Measurements from ENCODE around the gene KIAA1549.
"Not testable (repeated sequence)": the region's sequence is repeated elsewhere in the genome, so short reads cannot be mapped to it uniquely, and the experiment has no call there.

KIAA1549 gene

GRCh38 chr7:138978541-138979184 is 2.5 kb downstream of the KIAA1549 start:
- Histone ChIP-seq H3K36me3 (ENCODE audit: control insufficient read depth in 2 of 2, insufficient read depth in 1 of 2, low read length in 2 of 2) (no peaks in the 10 kb centered on the region), H3K27ac (ENCODE audit: extremely low read depth, low read depth, low read length) (no peak overlapping the region), H3K4me3 (ENCODE audit: low read depth, low read length) (no peak overlapping the region), H3K4me1 (ENCODE audit: control insufficient read depth, insufficient read depth, low read length) (peaks cover 4% of the 10 kb centered on the region; the same call in 1 of the 2 replicates), H3K9me3 (ENCODE audit: control insufficient read depth, insufficient read depth, low read depth, low read length) (no peaks in the 10 kb centered on the region)
- ChIA-PET POLR2A (no interaction called here), CTCF (interaction anchor here (0.9 to 1.3 kb wide), 2 partner anchors 39 to 104 kb away, joined by 3 to 5 read pairs; no protein-coding TSS in a partner anchor)
- TF ChIP-seq ZBTB17 (tag by site-specific recombination; IDR thresholded peaks at IDR 0.05) = peak; percentile 36; the same call in 1 of the 2 replicates
- no peak for TF ChIP-seq BCL11A (tag by site-specific recombination; IDR thresholded peaks at IDR 0.05; ENCODE audit: low read depth)
- TF ChIP-seq ZNF600 (tag by site-specific recombination; IDR thresholded peaks at IDR 0.05) = peak; percentile 91
- no peak for TF ChIP-seq ZNF26 (tag by site-specific recombination; IDR thresholded peaks at IDR 0.05)
- no peak for TF ChIP-seq ZSCAN4 (tag by site-specific recombination; IDR thresholded peaks at IDR 0.05)
- TF ChIP-seq ZNF138 (tag by site-specific recombination; IDR thresholded peaks at IDR 0.05; ENCODE audit: borderline replicate concordance) = no peak

GRCh38 chr7:138976161-138976560 is 5.0 kb downstream of the KIAA1549 start:
- H3K4me1 ChIP-seq (ENCODE audit: control insufficient read depth, insufficient read depth, low read length); H3K36me3 ChIP-seq (ENCODE audit: control insufficient read depth in 2 of 2, insufficient read depth in 1 of 2, low read length in 2 of 2); H3K27ac ChIP-seq (ENCODE audit: extremely low read depth, low read depth, low read length); POLR2A ChIA-PET; H3K9me3 ChIP-seq (ENCODE audit: control insufficient read depth, insufficient read depth, low read depth, low read length); H3K4me3 ChIP-seq (ENCODE audit: low read depth, low read length): not testable (repeated sequence)
- peak; percentile 70 for TF ChIP-seq ZNF341 (tag by site-specific recombination; IDR thresholded peaks at IDR 0.05; ENCODE audit: low read depth)
- peak; percentile 34; the same call in 1 of the 2 replicates for TF ChIP-seq ZNF600 (tag by site-specific recombination; IDR thresholded peaks at IDR 0.05)
- CTCF ChIA-PET = interaction anchor here (0.6 kb wide), 2 partner anchors 127 to 1028 kb away, joined by 3 read pairs; no protein-coding TSS in a partner anchor

- POLR2A ChIA-PET = interaction anchor here (0.6 kb wide), 1 partner anchor 43 kb away, joined by 3 read pairs; no protein-coding TSS in a partner anchor
- Histone ChIP-seq H3K9me3 (ENCODE audit: control insufficient read depth, insufficient read depth, low read depth, low read length) (no peaks in the 10 kb centered on the region), H3K36me3 (ENCODE audit: control insufficient read depth in 2 of 2, insufficient read depth in 1 of 2, low read length in 2 of 2) (no peaks in the 10 kb centered on the region), H3K4me3 (ENCODE audit: low read depth, low read length) (no peak overlapping the region), H3K27ac (ENCODE audit: extremely low read depth, low read depth, low read length) (no peak overlapping the region), H3K4me1 (ENCODE audit: control insufficient read depth, insufficient read depth, low read length) (peaks cover 4% of the 10 kb centered on the region; the same call in 1 of the 2 replicates)
- CTCF ChIA-PET = interaction anchor here (0.6 kb wide), 1 partner anchor 1027 kb away, joined by 3 read pairs; no protein-coding TSS in a partner anchor
- TF ChIP-seq ZNF530 (tag by site-specific recombination; IDR thresholded peaks at IDR 0.05; ENCODE audit: low read depth) (no peak), ZBTB44 (tag by site-specific recombination; IDR thresholded peaks at IDR 0.05) (0 out of 2 replicates have a peak, but pooled peaks have one; percentile 8), ZNF138 (tag by site-specific recombination; IDR thresholded peaks at IDR 0.05; ENCODE audit: borderline replicate concordance) (no peak), ZNF548 (tag by site-specific recombination; IDR thresholded peaks at IDR 0.05) (no peak), ZBTB20 (tag by site-specific recombination; IDR thresholded peaks at IDR 0.05) (peak; percentile 79), PRDM6 (tag by site-specific recombination; IDR thresholded peaks at IDR 0.05) (0 out of 2 replicates have a peak, but pooled peaks have one; percentile 44), ZNF645 (tag by site-specific recombination; IDR thresholded peaks at IDR 0.05) (no peak), FEZF1 (tag by site-specific recombination; IDR thresholded peaks at IDR 0.05) (no peak), SCRT2 (tag by site-specific recombination; IDR thresholded peaks at IDR 0.05) (peak; percentile 80), ZNF398 (tag by site-specific recombination; IDR thresholded peaks at IDR 0.05) (no peak), TRIM28 (IDR thresholded peaks at IDR 0.05; ENCODE audit: borderline replicate concordance, low read length) (peak; percentile 45; the same call in 1 of the 2 replicates), ZNF157 (tag by site-specific recombination; IDR thresholded peaks at IDR 0.05) (no peak), ZNF16 (tag by site-specific recombination; IDR thresholded peaks at IDR 0.05; ENCODE audit: low read depth) (0 out of 2 replicates have a peak, but pooled peaks have one; percentile 12)
Measured at GRCh38 chr7:138975343-138976104, 5.7 kb downstream of the KIAA1549 start.
